GM12892 (cell line): Measurements from ENCODE around the gene TM9SF4.
"Not testable (repeated sequence)": the region's sequence is repeated elsewhere in the genome, so short reads cannot be mapped to it uniquely, and the experiment has no call there.

Source experiments
- DNase-seq: peaks from one replicate; pipeline ENCODE4 v3.0.0; 2011; ENCODE audit not compliant: insufficient read length
- FAIRE-seq: peaks from 2 replicates; lab custom pipeline; 2011; peaks lifted over from hg19 to GRCh38; lab: Jason Lieb, UNC
- POLR2A ChIP-seq: IDR thresholded peaks from 2 replicates; pipeline ENCODE4 v1.6.1; 2011; ENCODE audit warnings: low read depth, low read length, control low read depth
- POLR2AphosphoS5 ChIP-seq: IDR thresholded peaks from 2 replicates; pipeline ENCODE4 v1.6.1; 2011; ENCODE audit warnings: low read depth, low read length, control low read depth
- TAF1 ChIP-seq: IDR thresholded peaks from 2 replicates; pipeline ENCODE4 v1.6.1; 2011; ENCODE audit warnings: low read depth, mild to moderate bottlenecking, control low read depth, low read length, borderline replicate concordance

TM9SF4 gene

GRCh38 chr20:32164984-32165735 is 55.6 kb downstream of the TM9SF4 start:
- no peak for FAIRE-seq
- no peak for TF ChIP-seq POLR2A
- no peak for TF ChIP-seq TAF1
- TF ChIP-seq POLR2AphosphoS5, result no peak
- no peak for DNase-seq

- no peak for TF ChIP-seq POLR2AphosphoS5
- TF ChIP-seq POLR2A, result no peak
- TF ChIP-seq TAF1, result no peak
- FAIRE-seq (no peak), DNase-seq (no peak)
Observed at GRCh38 chr20:32165836-32166545, 56.5 kb downstream of the TM9SF4 start.

GRCh38 chr20:32167552-32167951 is 58.0 kb downstream of the TM9SF4 start:
- no peak for TF ChIP-seq POLR2AphosphoS5
- no peak for TF ChIP-seq POLR2A
- no peak for TF ChIP-seq TAF1
- DNase-seq (no peak), FAIRE-seq (no peak)

- FAIRE-seq (no peak), DNase-seq (no peak)
- no peak for TF ChIP-seq TAF1
- no peak for TF ChIP-seq POLR2A
- TF ChIP-seq POLR2AphosphoS5, result no peak
Observed at GRCh38 chr20:32168184-32168910, 58.8 kb downstream of the TM9SF4 start.

GRCh38 chr20:32177696-32178095 is 68.2 kb downstream of the TM9SF4 start:
- FAIRE-seq, DNase-seq: not testable (repeated sequence)

GRCh38 chr20:32179515-32179914 is 70.0 kb downstream of the TM9SF4 start:
- no peak for FAIRE-seq
- DNase-seq, result no peak
- TF ChIP-seq TAF1 (no peak), POLR2A (no peak), POLR2AphosphoS5 (no peak)

GRCh38 chr20:32179934-32180333 is 70.4 kb downstream of the TM9SF4 start:
- TF ChIP-seq POLR2AphosphoS5, result no peak
- FAIRE-seq, result no peak

GRCh38 chr20:32181606-32182005 is 72.1 kb downstream of the TM9SF4 start:
- no peak for TF ChIP-seq POLR2A
- DNase-seq, result no peak
- FAIRE-seq, result no peak

More at GRCh38 chr20:32179934-32180333, 70.4 kb downstream of the TM9SF4 start:
- DNase-seq, result no peak

- no peak for TF ChIP-seq POLR2A
- TF ChIP-seq POLR2AphosphoS5, result no peak
- DNase-seq, result no peak
- no peak for FAIRE-seq
Observed at GRCh38 chr20:32183947-32184635, 74.6 kb downstream of the TM9SF4 start.

GRCh38 chr20:32184961-32185603 is 75.6 kb downstream of the TM9SF4 start:
- no peak for TF ChIP-seq TAF1
- TF ChIP-seq POLR2AphosphoS5, result no peak
- no peak for TF ChIP-seq POLR2A
- no peak for FAIRE-seq
- DNase-seq, result no peak

GRCh38 chr20:32186506-32186905 is 77.0 kb downstream of the TM9SF4 start:
- no peak for FAIRE-seq
- TF ChIP-seq POLR2AphosphoS5, result no peak
- no peak for TF ChIP-seq TAF1
- TF ChIP-seq POLR2A, result no peak
- no peak for DNase-seq
